ENCODE results near the gene KCNH1. TPM values are rescaled to one million over a fixed set of nuclear protein-coding genes. Genes with fewer than 3 reads are reported as not detected.

KCNH1 gene
- polyA plus RNA-seq, 4 donors: 0.14 to 0.32 (median 0.21) TPM

DNA sequence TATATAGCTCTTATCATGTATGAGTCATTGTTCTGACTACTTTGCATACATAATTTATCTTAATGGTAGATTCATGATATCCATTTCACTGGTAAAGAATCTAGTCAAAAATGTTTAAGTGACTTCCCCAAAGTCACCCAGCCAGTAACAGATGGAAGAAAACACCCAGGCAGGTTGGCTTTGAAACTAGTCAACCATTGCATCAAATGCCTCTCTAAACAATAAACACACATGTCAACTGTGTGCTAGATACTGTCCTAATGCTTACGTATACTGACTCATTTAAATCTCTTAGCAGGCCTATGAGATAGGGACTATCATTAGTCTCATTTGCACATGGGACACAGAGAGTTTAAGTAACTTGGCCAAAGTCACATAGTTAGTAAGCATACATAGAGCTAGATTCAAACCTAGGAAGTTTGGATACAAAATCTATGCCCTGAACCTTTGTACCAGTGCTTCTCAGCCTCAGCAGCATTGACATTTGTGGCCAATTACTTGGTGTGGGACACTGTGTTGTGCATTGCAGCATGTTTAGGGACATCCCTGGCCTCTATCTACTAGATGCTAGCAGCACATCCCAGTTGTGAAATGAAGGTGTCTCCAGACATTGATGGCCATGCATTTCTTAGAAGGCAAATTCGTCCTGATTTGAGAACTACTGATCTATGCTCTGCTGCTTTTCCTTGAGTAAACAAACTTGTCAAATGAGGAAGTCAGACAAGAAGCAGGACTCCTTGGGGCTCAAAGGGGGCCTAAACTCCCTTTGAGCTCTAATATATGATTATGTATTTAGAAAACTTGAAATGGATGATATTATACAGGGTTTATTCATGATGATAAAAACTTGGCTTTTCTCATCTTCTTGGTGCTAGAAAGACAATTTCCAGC is 316.3 kb downstream of the KCNH1 start:
- no peak for DNase-seq (ENCODE audit: low read depth in 4 of 4, low spot score in 3 of 4)

- DNase-seq (ENCODE audit: low read depth in 4 of 4, low spot score in 3 of 4): no peak
Measured at GRCh38 chr1:210815641-210816550, 318.1 kb downstream of the KCNH1 start.

- no peak for DNase-seq (ENCODE audit: low read depth in 4 of 4, low spot score in 3 of 4)
Measured at GRCh38 chr1:210814382-210815123, 319.4 kb downstream of the KCNH1 start.

DNA sequence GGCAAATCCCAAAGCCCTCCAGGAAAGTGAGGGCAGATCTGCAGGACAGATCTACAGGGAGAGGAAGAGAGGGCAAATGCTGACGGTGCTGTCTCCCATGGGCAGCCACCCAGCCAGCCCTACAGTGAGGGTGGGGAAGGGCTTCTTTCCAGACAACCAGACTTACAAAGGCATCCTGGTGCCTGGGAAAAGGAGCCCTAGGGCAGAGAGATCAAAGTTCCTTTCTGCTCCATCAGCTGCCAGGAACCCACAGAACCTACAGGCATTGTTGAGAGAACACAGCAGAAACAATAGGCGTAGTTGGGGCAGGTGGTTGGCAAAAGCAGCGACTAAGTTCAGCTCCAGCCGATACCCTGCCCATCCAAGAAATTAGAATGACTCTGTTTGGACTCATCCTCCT is 332.4 kb downstream of the KCNH1 start:
- no peak for DNase-seq (ENCODE audit: low read depth in 4 of 4, low spot score in 3 of 4)

- no peak for DNase-seq (ENCODE audit: low read depth in 4 of 4, low spot score in 3 of 4)
Measured at GRCh38 chr1:210800756-210801155, 333.2 kb downstream of the KCNH1 start.

DNA sequence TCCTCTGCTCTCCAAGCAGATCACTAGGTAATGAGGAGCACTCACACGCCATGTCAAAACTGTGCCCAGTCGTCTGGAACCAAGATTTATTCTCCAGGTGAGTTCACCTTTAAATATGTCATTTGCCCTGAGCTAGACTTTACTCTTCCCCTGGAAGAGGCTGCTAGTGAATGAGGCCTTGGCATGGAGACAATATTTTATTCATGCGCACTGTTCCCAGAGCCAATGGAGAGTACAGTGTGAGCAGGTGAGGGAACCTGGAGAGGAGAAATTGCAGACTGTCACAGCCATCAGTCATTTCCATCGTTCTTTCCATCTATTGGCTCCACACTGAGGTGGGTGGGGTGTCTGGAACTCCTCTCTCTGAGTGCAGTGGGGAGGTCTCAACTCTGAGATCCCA is 333.6 kb downstream of the KCNH1 start:
- no peak for DNase-seq (ENCODE audit: low read depth in 4 of 4, low spot score in 3 of 4)

GRCh38 chr1:210797422-210797821 is 336.5 kb downstream of the KCNH1 start:
- no peak for DNase-seq (ENCODE audit: low read depth in 4 of 4, low spot score in 3 of 4)

DNA sequence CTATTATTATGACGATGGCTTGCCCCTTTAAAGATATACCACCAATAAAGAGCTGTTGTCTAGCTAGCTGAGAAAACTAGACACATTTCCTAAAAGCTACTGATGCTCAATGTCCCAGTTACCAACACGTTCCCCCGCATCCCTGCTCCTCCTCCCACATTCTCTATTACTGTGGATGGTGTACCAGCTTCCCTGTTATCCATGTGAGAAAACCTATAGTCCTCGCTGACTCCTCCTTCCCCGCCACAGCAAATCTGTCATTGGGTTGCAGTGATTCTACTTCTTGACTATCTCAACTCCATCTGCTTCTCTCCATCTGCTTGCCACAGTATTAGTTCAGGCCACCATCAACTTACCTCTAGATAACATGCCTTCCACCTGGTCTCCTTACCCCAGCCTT is 337.5 kb downstream of the KCNH1 start:
- no peak for DNase-seq (ENCODE audit: low read depth in 4 of 4, low spot score in 3 of 4)

DNA sequence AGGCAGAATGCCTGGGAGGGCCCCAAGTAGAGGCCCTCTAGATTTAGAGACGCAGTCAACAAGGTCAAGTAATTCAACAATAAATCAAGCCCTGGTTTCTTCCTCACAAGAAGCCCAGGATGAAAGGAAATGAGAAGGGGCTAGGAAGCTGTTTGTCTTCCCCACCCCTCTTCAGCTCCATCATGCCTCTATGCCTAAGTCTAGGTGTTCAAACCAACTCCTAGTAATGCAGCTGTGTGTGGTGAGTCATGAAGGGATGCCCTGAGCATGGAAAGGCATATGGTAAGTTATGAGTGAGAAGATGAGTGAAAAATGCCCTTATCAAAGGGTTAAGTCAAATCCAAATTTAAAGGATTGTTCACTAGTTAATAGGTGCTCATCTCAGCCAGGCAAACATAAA is 339.5 kb downstream of the KCNH1 start:
- peak in 2 of 4 donors; percentile 2 to 3 for DNase-seq (ENCODE audit: low read depth in 4 of 4, low spot score in 3 of 4)

- no peak for DNase-seq (ENCODE audit: low read depth in 4 of 4, low spot score in 3 of 4)
Measured at GRCh38 chr1:210792250-210793102, 341.5 kb downstream of the KCNH1 start.

- no peak for DNase-seq (ENCODE audit: low read depth in 4 of 4, low spot score in 3 of 4)
Measured at GRCh38 chr1:210790196-210790595, 343.8 kb downstream of the KCNH1 start.

DNA sequence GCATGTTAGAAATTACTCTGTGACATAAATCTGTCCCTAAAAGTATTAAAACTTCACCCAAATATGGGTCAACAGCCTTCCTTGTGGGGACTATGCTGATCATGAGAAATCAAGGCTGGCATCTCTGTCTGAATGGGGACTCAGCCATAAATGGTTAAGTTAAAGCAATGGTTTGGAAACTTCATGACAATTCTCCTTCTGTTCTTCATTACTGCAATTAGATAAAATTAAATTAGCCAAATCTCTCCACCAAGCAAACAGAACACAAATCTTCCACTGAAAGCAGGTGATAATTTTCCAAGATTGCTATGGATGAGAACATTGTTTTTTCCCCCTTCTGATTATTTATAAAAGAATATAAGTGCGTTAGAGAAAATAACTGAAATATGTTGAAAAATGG is 346.1 kb downstream of the KCNH1 start:
- DNase-seq (ENCODE audit: low read depth in 4 of 4, low spot score in 3 of 4): no peak

DNA sequence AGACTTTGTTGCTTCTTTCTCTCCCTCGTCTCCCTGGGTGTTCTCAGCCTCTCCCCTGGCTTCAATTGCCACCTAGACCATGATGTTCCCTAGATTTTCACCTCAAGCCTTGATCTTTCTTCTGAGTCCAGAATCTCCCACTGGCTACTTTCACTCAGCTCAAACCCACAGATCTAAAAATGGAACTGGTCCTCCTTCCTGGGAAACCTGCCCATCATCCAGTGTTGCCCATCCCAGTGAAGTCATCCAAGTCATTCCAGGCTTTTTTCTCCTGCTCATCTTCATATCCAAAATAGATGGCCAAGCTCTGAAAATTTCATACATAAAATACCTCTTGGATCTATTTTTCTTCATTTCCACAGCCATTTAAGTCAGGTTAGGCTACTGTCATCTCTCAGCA is 347.4 kb downstream of the KCNH1 start:
- no peak for DNase-seq (ENCODE audit: low read depth in 4 of 4, low spot score in 3 of 4)

DNA sequence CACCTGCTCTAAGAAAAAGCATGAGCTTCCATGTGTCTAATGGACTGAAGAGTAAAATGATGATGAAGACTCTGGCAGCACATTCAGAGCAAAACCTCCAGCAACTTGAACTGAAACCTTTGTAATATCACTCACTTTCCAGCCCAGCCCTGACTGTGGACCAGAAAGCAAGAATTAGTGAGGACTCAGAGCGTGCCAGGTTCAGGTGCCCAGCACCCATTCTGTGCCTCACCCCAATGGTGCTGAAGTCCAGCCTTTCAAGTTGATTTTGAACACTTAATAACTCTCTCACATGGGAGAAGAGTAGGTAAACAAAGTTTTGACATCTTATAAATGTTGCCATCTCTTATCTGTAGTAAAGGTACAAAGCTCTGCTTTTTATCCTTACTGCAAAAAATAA is 350.0 kb downstream of the KCNH1 start:
- no peak for DNase-seq (ENCODE audit: low read depth in 4 of 4, low spot score in 3 of 4)

GRCh38 chr1:210781652-210782051 is 352.3 kb downstream of the KCNH1 start:
- DNase-seq (ENCODE audit: low read depth in 4 of 4, low spot score in 3 of 4): no peak

GRCh38 chr1:210779269-210779668 is 354.7 kb downstream of the KCNH1 start:
- peak; percentile 5 to 22 (median 15) for DNase-seq (ENCODE audit: low read depth in 4 of 4, low spot score in 3 of 4)

- DNase-seq (ENCODE audit: low read depth in 4 of 4, low spot score in 3 of 4): no peak
Measured at GRCh38 chr1:210777914-210778313, 356.0 kb downstream of the KCNH1 start.

- DNase-seq (ENCODE audit: low read depth in 4 of 4, low spot score in 3 of 4): no peak
Measured at GRCh38 chr1:210776712-210777111, 357.2 kb downstream of the KCNH1 start.

DNA sequence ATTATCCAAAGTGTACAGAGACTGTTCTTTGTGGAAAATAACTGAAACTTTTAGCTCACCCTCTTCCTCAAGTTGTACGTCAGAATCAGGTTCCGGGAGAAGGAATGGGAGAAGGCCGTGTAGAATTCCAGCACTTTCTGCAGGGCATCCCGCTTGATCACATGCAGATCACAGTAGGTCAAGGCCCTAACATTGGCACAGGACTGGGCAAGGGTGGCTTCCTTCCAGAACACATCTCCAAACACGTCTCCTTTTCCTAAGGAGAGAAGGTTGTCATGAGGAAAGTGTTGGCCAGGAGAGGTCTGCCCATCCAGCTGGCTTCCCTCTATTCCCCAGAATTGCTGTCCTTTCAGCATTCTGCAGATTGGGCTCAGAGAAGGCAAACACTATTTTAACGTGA is 358.7 kb downstream of the KCNH1 start:
- no peak for DNase-seq (ENCODE audit: low read depth in 4 of 4, low spot score in 3 of 4)

- DNase-seq (ENCODE audit: low read depth in 4 of 4, low spot score in 3 of 4): no peak
Measured at GRCh38 chr1:210773450-210773849, 360.5 kb downstream of the KCNH1 start.

Measured in right renal pelvis (tissue), 4 donors.